HG02759 (cell line): ENCODE data around the gene RPEL1.
"Not testable (repeated sequence)": the region's sequence is repeated elsewhere in the genome, so short reads cannot be mapped to it uniquely, and the experiment has no call there.

Experiments
- ATAC-seq: cut with Tn5 transposase; IDR thresholded peaks from one replicate; pipeline ENCODE4 v1.9.1; 2021; ENCODE audit warnings: mild to moderate bottlenecking, moderate library complexity; ENCODE audit not compliant: unreplicated experiment

The RPEL1 gene

DNA sequence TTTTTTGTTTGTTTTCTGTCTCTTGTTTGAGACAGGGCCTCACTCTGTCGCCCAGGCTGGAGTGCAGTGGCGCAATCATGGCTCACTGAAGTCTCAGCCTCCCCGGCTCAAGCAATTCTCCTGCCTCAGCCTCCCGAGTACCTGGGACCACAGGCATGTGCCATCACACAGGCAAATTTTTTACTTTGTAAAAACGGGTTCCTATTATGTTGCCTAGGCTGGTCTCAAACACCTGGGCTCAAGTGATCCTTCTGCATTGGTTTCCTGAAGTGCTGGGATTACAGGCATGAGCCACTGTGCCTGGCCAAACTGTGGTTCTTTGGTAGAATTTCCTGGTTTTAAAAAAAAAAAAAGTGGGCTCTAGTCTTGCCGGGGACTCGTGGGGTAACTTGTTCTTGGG lies at the start of gene RPEL1:
Gene RPEL1, plus strand, starts transcription at position 301 of the 400 bp plus-strand sequence. CDS start 110 bp downstream, outside the sequence.
- not testable (repeated sequence) for ATAC-seq

DNA sequence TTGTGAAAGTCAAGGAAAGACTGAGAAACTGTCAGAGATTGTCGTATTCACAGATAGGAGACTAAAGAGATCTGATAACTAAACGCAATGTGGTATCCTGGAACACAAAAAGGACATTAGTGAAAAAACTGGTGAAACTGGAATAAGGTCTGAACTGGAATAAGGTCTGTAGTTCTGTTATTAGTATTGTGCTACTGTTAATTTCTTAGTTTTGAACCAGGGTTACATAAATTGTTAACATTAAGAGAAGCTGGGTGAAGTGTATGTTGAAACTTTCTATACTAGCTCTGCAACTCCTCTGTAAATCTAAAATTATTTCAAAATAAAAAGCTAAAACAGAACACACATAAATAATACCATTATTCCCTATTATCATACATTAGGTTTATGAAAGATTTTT lies 49.2 kb upstream of the RPEL1 start:
- ATAC-seq, result no peak

DNA sequence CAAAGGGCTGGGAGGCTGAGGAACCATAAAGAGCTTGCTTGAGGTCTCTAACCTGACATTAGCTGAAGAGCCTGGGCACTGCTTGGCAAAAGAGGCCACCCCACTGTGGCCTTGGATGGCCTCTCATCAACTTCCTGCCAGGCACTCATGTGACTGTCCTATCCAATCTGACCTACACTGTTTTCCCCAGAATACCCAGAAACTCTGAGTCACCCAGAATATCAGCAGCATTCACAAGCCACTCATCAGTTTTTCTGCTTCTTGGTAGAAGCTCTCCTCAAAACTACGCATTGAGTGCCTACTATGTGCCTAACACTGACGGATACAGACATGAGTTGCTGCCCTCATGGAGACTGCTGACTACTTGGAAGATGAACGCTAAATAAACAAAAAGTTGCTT lies 48.5 kb upstream of the RPEL1 start:
- ATAC-seq, result no peak

DNA sequence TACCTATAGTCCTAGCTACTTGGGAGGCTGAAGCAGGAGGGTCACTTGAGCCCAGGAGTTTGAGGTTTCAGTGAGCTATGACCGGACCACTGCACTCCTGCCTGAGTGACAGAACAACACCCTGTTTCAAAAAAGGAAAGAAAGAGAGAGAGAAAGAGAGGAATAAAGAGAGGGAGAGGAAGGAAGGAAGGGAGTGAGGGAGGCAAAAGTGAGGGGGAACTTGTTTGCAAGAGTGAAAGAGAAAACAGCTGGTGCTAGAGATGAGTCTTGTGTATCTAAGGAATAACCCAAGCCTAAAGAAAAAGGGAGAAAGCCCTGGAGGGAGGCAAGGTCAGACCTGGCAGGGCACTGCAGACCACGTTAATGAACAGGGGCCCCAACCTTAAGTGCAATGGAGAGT lies 47.8 kb upstream of the RPEL1 start:
- ATAC-seq, result no peak

DNA sequence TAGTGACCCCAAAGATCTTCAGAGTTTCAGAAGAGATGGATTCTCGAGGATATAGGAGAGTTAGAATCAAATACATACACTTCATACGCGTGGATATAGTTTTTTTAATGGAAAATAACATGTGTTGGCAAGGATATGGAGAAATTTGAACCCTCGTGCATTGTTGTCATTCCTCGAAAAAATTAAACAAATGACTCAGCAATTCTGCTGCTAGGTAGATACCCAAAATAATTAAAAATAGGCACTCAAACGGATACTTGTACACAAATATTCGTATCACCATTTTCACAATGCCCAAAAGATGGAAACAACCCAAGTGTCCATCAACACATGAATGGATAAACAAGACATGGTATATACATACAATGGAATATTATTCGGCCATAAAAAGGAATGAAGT lies 47.0 kb upstream of the RPEL1 start:
- no peak for ATAC-seq

DNA sequence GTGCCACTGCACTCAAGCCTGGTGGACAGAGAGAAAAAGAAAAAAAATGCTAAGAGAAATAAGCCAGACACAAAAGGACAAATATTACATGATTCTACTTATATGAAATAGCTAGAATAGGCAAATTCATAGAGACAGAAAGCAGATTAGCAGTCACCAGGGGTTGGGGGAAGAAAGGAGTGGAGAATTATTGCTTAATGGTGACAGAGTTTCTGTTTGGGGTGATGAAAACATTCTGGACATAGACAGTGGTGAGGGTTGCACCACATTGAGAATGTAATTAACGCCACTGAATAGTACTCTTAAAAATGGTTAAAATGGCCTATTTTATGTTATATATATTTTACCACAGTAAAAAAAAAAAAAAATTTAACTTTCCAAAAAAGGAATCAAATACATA lies 46.2 kb upstream of the RPEL1 start:
- no peak for ATAC-seq

DNA sequence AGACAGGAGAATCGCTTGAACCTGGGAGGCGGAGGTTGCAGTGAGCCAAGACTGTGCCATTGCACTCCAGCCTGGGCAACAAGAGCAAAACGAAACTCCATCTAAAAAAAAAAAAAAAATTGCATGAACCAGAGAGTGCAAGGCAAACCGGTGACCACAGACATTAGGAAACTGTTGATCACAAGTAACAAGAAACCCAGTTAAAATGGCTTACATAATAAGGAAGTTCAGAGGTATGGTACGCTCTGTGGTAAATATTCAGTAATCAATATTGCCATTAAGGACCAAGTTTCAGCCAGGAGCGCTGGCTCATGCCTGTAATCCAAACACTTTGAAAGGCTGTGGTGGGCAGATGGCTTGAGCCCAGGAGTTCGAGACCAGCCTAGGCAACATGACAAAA lies 43.4 kb upstream of the RPEL1 start:
- ATAC-seq, result no peak

DNA sequence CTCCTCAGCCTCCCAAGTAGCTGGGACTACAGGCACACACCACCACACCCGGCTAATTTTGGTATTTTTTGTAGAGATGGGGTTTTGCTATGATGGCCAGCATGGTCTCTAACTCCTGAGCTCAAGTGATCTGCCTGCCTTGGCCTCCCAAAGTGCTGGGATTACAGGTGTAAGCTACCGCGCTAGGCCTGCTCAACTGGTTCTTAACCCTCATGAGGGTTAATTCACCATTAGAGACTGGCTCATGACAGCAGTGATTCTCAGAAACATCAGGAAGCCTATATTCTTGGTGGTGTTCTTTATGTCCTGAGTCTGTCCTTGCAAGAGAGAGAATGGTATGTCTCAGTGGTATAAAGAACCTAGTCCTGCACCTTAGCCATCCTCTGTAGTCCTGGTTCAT lies 42.2 kb upstream of the RPEL1 start:
- ATAC-seq, result no peak

DNA sequence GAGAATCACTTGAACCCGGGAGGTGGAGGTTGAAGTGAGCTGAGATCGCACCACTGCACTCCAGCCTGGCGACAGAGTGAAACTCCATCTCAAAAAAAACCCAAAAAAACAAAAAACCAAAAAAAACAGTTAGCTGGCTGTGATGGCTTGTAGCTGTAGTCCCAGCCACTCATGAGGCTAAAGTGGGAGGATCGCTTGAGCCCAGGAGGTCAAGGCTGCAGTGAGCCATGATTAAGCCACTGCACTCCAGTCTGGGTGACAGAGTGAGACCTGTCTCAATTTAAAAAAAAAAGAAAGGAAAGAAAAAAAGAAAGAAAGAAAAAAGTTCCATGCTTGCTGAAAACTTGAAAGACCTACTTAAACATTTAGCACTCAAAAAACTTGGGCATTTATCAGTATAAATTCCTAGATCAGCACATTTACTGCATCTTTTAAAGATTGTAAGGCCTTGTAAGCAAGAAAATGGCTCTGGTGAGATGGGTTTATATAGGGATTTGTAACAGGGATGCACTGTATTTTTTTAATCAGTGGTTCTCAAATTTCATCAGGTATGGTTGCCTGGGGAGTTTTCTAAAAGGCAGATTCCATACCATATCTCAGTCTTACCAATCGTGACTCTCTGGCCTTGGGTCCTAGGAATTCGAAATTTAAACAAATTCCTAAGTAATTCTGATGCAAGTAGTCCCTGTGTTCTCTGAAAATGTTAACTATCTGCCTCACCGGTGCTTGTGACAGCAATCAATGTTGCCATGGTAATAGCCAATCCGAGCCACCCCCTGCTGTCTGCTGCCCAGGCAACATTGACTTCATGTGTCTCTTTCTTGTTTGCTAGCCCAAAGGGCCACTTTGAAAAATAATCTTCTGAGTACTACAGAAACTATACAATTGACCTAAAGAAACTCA lies 41.1 kb upstream of the RPEL1 start:
- ATAC-seq, result no peak

DNA sequence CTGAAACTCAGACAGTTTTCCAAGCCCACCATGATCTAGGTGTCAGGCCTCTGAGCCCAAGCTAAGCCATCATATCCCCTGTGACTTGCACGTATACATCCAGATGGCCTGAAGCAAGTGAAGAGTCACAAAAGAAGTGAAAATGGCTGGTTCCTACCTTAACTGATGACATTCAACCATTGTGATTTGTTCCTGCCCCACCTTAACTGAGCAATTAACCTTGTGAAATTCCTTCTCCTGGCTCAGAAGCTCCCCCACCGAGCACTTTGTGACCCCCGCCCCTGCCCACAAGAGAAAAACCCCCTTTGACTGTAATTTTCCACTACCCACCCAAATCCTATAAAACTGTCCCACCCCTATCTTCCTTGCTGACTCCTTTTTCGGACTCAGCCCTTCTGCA lies 40.3 kb upstream of the RPEL1 start:
- ATAC-seq, result not testable (repeated sequence)

DNA sequence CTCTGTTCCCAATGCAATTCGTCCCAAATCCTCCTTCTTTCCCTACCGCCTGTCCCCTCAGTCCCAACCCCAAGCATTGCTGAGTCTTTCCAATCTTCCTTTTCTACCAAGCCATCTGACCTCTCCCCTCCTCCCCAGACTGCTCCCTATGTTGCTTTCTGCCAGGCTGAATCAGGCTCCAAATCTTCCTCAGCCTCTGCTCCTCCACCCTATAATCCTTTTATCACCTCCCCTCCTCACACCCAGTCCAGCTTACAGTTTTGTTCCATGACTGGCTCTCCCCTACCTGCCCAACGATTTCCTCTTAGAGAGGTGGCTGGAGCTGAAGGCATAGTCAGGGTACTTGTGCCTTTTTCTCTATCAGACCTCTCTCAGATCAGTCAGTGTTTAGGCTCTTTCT lies 39.0 kb upstream of the RPEL1 start:
- ATAC-seq, result not testable (repeated sequence)

DNA sequence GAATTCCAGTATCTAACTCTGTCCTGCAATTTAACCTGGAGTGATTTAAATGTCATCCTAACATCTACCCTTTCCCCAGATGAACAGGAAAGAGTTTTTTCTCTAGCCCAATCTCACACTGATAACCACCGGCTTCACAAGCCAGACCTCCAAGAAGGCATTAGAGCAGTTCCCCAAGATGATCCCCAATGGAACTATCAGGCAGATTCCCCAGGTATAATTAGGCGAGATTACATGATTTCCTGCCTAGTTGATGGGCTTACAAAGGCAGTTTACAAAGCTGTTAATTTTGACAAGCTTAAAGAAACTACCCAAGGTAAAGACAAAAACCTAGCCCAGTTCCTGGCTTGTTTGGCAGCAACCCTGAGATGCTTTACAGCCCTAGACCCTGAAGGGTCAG lies 38.5 kb upstream of the RPEL1 start:
- no peak for ATAC-seq

DNA sequence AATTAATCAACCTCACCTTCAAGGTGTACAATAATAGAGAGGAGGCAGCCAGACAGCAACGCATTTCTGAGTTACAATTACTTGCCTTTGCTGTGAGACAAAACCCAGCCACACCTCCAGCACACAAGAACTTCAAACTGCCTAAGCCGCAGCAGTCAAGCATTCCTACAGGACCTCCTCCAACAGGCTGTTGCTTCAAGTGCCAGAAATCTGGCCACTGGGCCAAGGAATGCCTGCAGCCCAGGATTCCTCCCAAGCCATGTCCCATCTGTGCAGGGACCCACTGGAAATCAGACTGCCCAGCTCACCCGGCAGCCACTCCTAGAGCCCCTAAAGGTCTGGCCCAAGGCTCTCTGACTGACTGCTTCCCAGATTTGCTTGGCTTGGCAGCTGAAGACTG lies 38.0 kb upstream of the RPEL1 start:
- not testable (repeated sequence) for ATAC-seq

DNA sequence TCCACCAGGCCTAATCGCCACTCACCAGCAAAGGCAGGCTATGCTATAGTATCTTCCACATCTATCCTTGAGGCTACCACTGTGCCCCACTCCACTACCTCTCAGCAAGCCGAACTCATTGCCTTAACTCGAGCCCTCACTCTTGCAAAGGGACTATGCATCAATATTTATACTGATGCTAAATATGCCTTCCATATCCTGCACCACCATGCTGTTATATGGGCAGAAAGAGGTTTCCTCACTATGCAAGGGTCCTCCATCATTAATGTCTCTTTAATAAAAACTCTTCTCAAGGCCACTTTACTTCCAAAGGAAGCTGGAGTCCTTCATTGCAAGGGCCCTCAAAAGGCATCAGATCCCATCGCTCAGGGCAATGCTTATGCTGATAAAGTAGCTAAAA lies 35.4 kb upstream of the RPEL1 start:
- ATAC-seq, result not testable (repeated sequence)

DNA sequence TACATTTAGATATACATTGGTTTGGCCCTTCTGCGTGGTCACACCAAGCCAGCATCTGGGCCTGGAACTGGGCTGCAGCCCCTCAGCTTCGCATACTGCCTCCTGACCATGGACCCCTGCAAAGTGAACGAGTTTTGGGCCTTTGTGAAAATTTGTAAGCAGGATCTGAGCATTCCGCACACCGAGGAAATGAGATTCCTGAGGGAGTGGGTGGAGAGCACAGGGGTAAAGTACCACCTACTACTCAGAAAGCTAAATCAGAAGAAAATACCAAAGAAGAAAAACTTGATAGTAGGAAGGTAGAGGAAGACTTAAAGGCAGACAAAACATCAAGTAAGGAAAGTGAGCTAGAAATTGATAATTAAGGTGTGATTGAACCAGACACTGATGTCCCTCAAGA lies 30.1 kb upstream of the RPEL1 start:
- ATAC-seq, result no peak

DNA sequence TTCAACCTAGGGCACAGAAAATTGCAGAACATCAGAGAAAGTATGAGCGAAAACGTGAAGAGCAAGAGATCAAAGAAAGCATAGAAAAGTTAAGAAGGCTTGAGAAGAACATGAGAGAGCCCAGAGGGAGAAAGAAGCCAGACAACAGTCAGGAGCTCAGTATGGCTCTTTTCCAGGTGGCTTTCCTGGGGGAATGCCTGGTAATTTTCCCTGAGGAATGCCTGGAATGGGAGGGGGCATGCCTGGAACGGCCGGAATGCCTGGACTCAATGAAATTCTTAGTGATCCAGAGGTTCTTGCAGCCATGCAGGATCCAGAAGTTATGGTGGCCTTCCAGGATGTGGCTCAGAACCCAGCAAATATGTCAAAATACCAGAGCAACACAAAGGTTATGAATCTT lies 29.3 kb upstream of the RPEL1 start:
- not testable (repeated sequence) for ATAC-seq

DNA sequence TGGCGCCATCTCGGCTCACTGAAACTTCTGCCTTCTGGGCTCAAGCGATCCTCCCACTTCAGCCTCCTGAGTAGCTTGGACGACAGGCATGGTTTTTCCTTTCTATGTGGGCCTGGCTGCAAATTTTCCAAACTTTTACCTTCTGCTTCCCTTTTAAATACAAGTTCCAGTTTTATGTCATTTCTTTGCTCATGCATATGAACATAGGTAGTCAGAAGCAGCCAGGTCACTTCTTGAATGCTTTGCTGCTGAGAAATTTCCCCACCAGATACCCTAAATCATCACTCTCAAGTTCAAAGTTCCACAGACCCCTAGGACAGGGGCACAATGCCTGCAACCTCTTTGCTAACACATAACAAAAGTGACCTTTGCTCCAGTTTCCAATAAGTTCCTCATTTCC lies 21.6 kb upstream of the RPEL1 start:
- ATAC-seq, result no peak

DNA sequence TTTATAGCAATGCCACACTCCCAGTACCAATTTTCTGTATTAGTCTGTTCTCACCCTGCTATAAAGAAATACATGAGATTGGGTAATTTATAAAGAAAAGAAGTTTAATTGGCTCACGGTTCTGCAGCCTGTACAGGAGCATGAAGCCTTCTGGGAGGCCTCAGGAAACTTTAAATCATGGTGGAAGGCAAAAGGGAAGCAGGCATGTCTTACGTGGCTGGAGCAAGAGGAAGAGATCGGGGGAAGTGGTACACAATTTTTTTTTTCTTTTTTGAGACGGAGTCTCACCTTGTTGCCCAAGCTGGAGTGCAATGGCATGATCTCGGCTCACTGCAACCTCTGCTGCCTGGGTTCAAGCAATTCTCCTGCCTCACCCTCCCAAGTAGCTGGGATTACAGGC lies 21.0 kb upstream of the RPEL1 start:
- not testable (repeated sequence) for ATAC-seq

DNA sequence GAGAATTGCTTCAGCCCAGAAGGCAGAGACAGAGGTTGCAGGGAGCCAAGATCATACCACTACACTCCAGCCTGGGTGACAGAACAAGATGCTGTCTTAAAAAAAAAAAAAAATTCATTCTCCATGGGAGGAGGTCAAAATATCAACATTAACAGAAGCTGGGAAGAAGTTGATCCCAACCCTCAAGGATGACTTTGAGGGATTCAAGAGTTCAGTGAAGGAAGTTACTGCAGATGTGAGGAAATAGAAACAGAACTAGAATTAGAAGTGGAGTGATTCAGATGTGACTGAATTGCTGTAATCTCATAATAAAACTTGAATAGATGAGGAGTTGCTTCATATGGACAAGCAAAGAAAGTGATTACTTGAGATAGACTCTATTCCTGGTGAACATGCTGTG lies 19.7 kb upstream of the RPEL1 start:
- no peak for ATAC-seq

DNA sequence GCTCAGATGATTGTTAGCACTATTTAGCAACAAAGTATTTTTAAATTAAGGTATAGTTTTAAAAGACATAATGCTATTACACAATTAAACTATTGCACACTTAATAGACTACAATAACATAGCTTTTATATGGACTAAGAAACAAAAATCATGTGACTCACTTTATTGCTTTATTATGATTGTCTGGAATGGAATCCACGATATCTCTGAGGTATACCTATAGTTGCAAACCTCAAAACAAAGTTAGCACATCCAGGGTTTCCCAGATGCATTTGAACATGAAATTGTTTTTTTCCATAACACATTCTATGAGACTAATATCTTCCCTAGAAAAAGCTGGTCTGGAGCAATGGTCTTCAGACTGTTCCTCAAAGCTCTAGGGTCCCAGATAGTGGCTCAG lies 18.3 kb upstream of the RPEL1 start:
- ATAC-seq, result no peak

DNA sequence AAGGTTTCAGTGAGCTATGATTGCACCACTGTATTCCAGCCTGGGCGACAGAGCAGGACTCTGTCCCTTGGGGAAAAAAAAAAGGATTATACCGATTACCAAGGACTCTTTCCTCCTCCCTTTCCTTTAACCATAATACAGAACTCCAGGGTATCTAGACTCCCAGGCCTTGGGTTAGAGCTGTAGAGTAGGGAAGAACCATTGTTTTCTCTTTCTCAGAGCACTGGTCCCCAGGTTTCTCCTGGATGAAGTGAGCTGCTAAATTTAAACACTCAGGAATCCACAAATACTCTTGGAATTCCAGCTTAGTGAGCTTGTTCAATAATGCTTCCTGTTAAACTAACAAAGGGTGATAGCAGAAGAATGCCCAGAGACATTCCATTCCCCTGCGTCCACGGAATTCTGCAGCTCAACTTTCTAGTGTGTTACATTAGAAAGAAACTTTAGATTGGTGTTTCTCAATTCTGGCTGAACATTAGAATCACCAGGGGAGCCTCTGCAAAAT lies 14.6 kb upstream of the RPEL1 start:
- no peak for ATAC-seq

DNA sequence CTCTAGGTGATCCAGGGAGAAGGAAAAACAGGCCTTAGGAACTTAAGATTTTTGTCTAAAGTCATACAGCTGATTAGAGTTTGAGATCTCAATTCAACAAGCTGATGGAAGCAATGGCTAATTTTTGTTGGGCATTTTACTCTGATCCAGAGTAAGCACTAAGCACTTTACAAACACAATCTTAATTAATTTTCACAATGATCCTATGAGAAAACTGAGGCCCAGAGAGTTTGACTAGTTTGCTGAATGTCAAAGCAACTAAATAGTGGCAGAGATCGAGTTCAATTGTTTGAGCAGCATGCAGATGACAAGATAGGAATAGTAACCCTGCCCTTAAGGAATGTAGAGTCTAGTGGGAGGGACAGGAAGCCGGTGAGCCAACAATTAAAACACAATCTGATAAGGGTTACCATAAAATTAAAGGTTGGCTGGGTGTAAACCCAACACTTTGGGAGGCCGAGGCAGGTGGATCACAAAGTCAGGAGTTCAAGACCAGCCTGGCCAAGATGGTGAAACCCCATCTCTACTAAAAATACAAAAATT lies 13.5 kb upstream of the RPEL1 start:
- no peak for ATAC-seq
